GM18505 (cell line): ENCODE data around the gene POMC.

ENCODE experiments used
- ATAC-seq: cut with Tn5 transposase; IDR thresholded peaks from one replicate; pipeline ENCODE4 v1.9.1; 2021; ENCODE audit not compliant: unreplicated experiment
- POLR2A ChIP-seq: IDR thresholded peaks from 4 replicates; pipeline ENCODE4 v1.6.1; 2011; ENCODE audit warnings: borderline replicate concordance; ENCODE audit not compliant: insufficient read depth, insufficient read length; ENCODE audit errors: extremely low read depth

The POMC gene

DNA sequence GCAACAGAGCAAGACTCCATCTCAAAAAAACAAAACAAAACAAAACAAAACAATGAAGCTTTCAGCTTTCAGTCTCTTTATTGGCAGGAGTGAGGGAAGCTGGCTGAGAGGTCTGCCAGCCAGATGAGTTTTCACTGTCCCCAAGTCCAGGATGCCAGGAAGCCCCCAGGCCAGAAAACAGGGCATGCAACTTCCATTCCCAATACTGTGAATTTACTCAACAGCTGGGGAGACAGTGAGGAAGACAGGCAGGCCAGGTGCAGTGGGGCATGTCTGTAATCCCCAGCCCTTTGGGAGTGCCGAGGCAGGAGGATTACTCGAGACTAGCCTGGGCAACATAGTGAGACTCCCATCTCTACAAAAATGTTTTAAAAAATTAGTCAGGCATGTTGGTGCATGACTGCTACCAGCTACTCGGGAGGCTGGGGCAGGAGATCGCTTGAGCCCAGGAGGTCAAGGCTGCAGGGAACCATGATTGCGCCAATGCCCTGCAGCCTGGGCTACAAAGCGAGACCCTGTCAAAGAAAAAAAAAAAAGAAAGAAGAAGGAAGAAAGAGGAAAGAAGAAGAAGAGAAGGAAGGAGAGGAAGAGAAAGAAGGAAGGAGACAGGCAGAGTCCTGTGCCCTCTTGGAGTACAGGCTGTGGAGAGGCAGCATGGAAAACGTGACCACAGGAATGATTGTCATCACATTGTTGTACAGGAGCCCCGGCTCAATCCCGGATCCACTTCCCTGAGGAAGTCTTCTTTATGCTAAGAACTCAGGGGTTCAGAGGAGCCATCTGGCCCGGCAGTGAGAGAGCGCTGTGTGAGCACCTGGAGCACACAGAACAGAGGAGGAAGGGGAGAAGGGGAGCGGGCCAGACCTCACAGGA lies 29.2 kb upstream of the POMC start:
- TF ChIP-seq POLR2A, result no peak
- ATAC-seq, result no peak

DNA sequence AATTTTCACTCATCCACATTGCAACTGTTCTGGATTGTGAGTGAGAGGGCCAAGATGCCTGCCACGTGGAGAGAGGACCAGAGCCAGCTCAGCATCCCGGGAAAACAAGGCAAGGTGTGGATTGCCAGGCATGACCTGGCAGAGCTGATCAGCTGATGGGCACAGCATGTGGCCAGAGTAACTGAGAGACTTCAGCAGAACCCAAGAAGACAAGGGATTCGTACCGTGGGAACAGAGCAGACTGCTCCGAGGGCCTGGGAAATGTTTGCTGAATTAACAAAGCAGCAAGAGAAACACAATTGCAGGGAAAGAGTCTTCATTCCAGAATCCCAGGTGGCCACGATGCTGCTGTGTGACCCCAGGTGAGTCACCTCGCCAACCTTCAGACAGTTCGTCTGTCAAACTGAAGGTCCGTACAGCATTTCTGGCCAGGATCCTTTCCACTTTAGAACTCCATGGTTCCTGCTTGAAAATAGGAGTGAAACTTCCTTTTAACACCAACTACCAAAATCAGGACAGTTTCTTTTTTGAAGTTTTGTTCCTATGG lies 26.3 kb upstream of the POMC start:
- ATAC-seq, result no peak
- no peak for TF ChIP-seq POLR2A

DNA sequence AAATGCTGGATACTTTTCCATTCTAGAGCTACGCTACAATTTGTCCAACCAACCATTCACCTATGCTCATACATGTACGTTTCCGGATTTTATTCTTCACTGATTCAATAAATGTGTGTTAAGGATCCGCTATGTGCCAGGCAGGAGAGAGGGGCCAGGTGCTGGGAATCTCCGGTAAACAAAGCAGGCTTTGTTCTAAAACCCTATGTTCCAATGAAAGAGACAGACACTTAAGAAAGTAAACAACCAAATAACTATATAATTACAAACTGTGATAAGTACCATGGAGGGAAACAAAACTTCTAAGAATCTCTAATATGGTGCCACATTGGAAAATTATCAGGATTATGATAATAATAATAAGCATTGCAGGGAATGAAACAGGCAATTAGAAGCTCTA lies 22.2 kb upstream of the POMC start:
- no peak for TF ChIP-seq POLR2A
- ATAC-seq, result no peak

DNA sequence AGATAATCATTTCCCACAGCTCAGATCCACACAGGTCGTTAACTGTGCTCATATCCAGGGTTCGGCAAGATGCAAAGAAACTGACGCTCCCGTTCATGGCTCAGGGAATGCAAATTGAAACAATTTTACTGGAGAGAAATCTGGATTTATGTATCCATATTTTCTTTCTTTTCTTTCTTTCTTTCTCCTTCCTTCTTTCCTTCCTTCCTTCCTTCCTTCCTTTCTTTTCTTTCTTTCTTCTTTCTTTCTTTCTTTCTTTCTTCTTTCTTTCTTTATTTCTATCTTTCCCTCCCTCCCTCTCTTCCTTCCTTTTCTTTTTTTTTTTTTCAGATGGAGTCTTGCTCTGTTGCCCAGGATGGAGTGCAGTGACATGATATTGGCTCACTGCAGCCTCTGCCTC lies 20.0 kb upstream of the POMC start:
- ATAC-seq, result no peak
- no peak for TF ChIP-seq POLR2A

DNA sequence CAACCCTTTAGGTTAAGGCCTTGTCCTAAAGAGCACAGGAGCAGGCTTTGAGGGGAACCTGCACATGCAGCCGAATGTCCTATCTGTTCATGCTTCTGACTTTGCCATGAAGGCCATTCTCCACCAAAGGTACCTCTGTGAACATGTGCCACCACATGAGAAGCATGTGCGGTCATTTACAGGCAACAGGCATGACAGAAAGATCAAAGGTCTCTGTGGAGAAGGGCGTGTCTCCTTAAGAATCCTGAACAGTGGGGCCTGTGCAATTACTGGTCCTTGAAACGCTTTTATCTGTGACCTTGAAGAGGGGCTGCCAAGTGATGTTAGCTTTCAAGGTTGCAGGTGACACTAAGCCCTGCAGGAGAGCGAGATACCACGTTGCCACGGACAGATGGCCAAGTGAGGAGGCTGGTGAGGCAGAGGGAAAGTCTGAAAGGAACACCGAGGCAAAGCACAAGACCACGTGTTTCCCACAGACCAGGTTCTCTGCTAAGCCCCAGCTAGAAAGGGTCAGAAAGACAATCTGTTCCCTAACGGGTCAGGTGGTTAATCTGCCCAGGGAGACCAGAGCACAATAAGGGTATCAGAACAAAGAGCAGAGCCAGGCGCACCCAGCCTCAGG lies 19.5 kb upstream of the POMC start:
- no peak for ATAC-seq
- no peak for TF ChIP-seq POLR2A

DNA sequence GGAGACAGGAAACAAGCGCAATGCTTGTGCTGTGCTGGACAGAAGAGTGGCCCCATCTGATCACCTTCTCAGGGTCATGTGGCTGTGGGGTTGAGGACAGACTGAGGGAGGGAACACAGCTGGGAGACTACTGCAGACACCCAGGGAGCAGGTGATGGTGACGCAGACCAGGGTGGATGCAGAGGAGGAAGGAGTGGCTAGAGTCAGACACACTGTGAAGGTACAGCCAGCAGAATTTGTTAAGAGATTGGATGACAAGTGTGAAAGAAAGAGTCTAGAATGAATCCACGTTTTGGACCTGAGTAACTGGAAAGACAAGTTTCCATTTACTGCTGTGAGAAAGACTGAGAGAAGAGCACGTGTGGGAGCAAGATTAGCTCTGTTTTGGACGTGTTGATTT lies 15.9 kb upstream of the POMC start:
- TF ChIP-seq POLR2A, result no peak
- no peak for ATAC-seq

DNA sequence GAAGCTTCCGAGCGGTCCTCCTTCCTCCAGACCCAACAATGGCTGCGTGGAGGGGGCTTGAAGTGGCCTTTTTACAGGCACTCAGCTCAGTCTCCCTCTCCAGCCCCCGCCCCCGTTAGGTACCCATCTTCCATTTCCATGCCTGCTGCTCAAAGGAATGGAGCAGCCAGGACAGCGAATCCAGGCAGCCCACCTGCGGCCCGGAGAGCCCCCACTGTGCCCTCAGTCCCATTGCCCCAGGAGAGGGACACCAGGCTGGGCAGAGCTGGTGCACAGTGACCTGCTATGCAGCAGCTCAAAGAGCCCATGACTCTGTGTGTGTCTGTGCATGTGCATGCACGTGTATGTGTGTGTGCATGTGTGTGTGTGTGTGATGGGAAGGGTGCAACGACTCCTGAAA lies 10.6 kb upstream of the POMC start:
- no peak for TF ChIP-seq POLR2A
- no peak for ATAC-seq

DNA sequence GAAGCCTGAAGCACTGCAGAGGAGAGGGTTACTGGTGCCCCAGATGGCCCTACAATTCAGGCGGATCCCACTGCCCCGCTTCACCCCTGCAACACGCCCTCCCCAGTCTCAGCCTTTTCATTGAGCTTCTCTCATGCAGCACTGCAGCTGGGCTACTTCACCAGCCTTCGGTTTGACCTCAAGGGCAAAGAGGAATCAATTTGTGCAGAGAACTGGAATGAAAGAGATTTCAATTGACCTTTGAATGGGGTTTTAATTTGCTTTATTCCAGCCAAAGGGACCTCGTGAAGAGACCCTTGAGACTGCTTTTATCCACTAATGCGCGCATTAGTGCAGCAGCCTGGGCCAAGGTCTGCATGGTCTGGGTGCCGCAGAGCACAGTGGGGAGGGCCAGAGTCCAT lies 8.8 kb upstream of the POMC start:
- TF ChIP-seq POLR2A, result no peak
- no peak for ATAC-seq

DNA sequence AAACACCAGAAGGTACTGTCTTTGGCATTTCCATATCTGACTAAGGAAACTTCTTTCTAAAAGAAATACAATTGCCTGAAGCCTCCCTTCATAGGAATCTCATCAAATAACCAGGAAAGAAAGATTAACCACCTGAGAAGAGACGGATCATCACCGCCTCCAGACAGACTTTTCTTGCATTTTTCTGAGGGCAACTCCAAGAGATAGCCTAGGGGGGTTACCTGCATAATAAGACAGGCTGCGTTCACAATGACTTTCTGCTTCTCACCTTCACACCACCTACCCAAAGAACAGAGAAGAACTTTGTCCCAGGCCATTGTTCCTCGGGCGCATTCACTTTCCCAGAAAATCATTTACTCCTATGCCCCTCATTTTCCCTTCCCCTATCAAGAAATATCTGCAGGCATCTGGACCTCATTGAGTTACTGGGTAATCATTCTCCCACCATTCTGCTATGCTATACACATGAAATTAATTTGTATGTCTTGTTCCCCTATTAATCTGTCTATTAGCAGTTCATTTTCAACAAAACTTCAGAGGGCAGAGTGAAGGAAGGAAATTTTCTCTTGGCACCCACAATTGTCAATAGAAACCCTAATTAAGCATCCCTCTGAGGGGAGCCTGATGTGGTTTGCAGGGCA lies 8.3 kb upstream of the POMC start:
- ATAC-seq, result no peak

DNA sequence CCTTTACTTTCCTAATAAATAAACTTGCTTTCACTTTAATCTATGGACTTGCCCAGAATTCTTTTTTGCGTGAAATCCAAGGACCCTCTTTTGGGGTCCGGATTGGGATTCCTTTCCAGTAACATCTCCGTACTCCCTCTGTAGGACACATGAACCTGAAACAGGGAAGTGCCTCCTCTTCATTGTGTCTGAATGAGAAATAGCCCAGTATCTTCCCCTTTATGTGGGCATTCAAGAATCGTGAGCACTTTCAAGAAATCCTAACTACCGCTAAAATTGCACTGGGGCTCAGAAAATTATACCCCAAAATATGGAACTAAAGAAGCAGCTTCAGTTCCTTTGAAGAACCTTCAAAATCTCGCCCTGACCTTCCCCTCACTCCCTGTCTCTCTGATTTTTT lies 7.8 kb upstream of the POMC start:
- no peak for ATAC-seq
- TF ChIP-seq POLR2A, result no peak

More for the DNA sequence above, 8.3 kb upstream of the POMC start:
- no peak for TF ChIP-seq POLR2A

DNA sequence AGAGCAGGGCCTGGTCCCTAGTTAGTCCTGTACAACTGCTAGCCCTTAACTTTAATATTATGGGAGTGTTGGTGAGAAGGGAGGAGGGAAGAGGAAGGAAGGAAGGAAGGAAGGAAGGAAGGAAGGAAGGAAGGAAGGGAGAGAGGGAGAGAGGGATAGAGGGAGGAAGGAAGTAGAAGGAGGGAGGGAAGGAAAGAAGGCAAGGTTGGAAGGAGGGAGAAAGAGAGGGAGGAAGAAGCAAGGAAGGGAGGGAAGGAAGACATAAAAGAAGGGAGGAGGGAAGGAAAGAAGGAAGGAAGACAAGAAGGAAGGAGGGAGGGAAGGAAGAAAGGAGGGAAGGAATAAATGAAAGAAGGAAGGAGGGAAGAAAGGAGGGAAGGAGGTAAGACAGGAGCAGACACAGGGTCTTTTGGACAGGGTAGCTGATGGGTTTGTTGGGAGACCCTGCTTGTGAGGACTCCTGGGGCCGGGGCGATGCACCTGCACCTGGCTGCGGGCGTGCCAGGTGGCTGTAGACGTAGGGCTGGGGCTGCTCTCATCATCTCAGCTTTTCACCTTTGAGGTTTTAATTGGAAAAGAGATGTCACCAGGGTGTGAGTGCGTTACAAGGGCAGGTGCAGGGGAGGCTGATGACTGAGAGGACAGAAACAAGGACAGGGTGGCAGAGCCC lies 5.9 kb upstream of the POMC start:
- TF ChIP-seq POLR2A, result no peak
- ATAC-seq, result no peak

DNA sequence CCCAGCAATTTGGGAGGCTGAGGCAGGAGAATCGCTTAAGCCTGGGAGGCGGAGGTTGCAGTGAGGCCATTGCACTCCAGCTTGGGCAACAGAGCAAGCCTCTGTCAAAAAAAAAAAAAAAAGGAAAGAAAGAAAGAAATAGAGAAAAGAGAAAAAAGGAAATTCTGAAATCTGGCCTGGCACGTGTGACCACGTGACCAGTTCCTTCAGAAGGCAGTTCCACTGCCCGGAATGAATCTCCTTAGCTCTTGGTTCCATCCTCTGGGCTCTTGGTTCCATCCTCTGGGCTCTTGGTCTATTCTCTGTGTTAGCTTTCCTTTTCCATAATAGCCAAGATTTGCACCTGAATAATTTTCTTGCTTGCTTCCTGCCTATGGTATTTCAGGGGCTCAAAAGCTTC lies 5.3 kb upstream of the POMC start:
- TF ChIP-seq POLR2A, result no peak
- ATAC-seq, result no peak

DNA sequence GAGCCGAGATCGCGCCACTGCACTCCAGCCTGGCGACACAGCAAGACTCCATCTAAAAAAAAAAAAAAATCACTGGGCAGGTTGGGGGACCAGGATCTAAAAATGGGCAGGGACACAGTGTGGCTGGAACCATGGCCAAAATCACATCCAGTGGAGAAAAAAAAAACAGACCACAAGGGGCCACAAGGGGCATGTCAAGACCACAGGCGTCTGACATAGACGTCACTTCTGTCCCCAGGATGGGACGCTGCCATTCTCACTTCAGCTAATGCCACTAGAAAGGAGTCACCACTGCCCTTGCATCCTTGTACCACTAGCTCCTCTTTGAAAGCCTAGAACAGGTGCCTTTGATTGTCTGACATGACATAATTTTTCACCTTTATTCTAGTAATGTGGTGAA lies 2.5 kb upstream of the POMC start:
- no peak for ATAC-seq
- no peak for TF ChIP-seq POLR2A
